ENCODE results near the gene THRB.

GRCh38 chr3:24288496-24289236 is 206.0 kb downstream of the THRB start:
- TF ChIP-seq POLR2AphosphoS5 (IDR thresholded peaks at IDR 0.05; ENCODE audit: low read depth, low read length) = no peak
- TF ChIP-seq TAF1 (IDR thresholded peaks at IDR 0.05; ENCODE audit: low read depth, low read length) = no peak
- TF ChIP-seq POLR2A (IDR thresholded peaks at IDR 0.05; ENCODE audit: low read depth, low read length) = no peak
